GM12892 (cell line): Measurements from ENCODE around the gene ALDOC.

Experiments
- DNase-seq: peaks from one replicate; pipeline ENCODE4 v3.0.0; 2011; ENCODE audit not compliant: insufficient read length
- FAIRE-seq: peaks from 2 replicates; lab custom pipeline; 2011; peaks lifted over from hg19 to GRCh38; lab: Jason Lieb, UNC
- POLR2A ChIP-seq: IDR thresholded peaks from 2 replicates; pipeline ENCODE4 v1.6.1; 2011; ENCODE audit warnings: low read depth, low read length, control low read depth
- POLR2AphosphoS5 ChIP-seq: IDR thresholded peaks from 2 replicates; pipeline ENCODE4 v1.6.1; 2011; ENCODE audit warnings: low read depth, low read length, control low read depth
- TAF1 ChIP-seq: IDR thresholded peaks from 2 replicates; pipeline ENCODE4 v1.6.1; 2011; ENCODE audit warnings: low read depth, mild to moderate bottlenecking, control low read depth, low read length, borderline replicate concordance

The ALDOC gene

GRCh38 chr17:28549236-28550132 lies 27.2 kb downstream of the ALDOC start:
- no peak for DNase-seq
- TF ChIP-seq POLR2A (no peak), TAF1 (no peak), POLR2AphosphoS5 (no peak)
- FAIRE-seq = peak; percentile 94

- no peak for FAIRE-seq
- TF ChIP-seq POLR2A (no peak), POLR2AphosphoS5 (no peak), TAF1 (no peak)
- DNase-seq = no peak
Observed at GRCh38 chr17:28548417-28549130, 28.1 kb downstream of the ALDOC start.

- TF ChIP-seq POLR2AphosphoS5 (no peak), POLR2A (no peak), TAF1 (no peak)
- FAIRE-seq = peak; percentile 98
Observed at GRCh38 chr17:28547623-28548416, 28.9 kb downstream of the ALDOC start.

GRCh38 chr17:28547096-28547622 lies 29.5 kb downstream of the ALDOC start:
- no peak for FAIRE-seq
- TF ChIP-seq TAF1 = no peak
- no peak for TF ChIP-seq POLR2AphosphoS5
- no peak for TF ChIP-seq POLR2A
- no peak for DNase-seq

More at GRCh38 chr17:28547623-28548416, 28.9 kb downstream of the ALDOC start:
- peak; percentile 79 for DNase-seq

GRCh38 chr17:28545787-28546415 lies 30.8 kb downstream of the ALDOC start:
- FAIRE-seq (no peak), DNase-seq (no peak)
- TF ChIP-seq POLR2AphosphoS5 = no peak
- TF ChIP-seq TAF1 = no peak
- 0 out of 2 replicates have a peak, but pooled peaks have one; percentile 11 for TF ChIP-seq POLR2A

GRCh38 chr17:28545141-28545503 lies 31.6 kb downstream of the ALDOC start:
- TF ChIP-seq POLR2AphosphoS5 (no peak), POLR2A (no peak)
- no peak for FAIRE-seq
- DNase-seq = no peak

- FAIRE-seq = no peak
- DNase-seq = no peak
Observed at GRCh38 chr17:28544402-28545140, 32.1 kb downstream of the ALDOC start.

GRCh38 chr17:28541439-28541838 lies 35.3 kb downstream of the ALDOC start:
- DNase-seq = no peak
- FAIRE-seq = no peak
- TF ChIP-seq TAF1 (no peak), POLR2AphosphoS5 (no peak), POLR2A (no peak)

More at GRCh38 chr17:28544402-28545140, 32.1 kb downstream of the ALDOC start:
- TF ChIP-seq POLR2A (no peak), POLR2AphosphoS5 (no peak), TAF1 (no peak)

- FAIRE-seq (no peak), DNase-seq (no peak)
- no peak for TF ChIP-seq POLR2A
- no peak for TF ChIP-seq TAF1
- no peak for TF ChIP-seq POLR2AphosphoS5
Observed at GRCh38 chr17:28540231-28540630, 36.5 kb downstream of the ALDOC start.

GRCh38 chr17:28538296-28538895 lies 38.3 kb downstream of the ALDOC start:
- TF ChIP-seq POLR2AphosphoS5 (no peak), POLR2A (no peak), TAF1 (no peak)
- FAIRE-seq (no peak), DNase-seq (no peak)

GRCh38 chr17:28537219-28537610 lies 39.5 kb downstream of the ALDOC start:
- DNase-seq (no peak), FAIRE-seq (no peak)
- TF ChIP-seq TAF1 = no peak
- TF ChIP-seq POLR2AphosphoS5 = no peak
- no peak for TF ChIP-seq POLR2A
